ENCODE results near the gene NUDT6.
"Not testable (repeated sequence)": the region's sequence is repeated elsewhere in the genome, so short reads cannot be mapped to it uniquely, and the experiment has no call there.

The NUDT6 gene

DNA sequence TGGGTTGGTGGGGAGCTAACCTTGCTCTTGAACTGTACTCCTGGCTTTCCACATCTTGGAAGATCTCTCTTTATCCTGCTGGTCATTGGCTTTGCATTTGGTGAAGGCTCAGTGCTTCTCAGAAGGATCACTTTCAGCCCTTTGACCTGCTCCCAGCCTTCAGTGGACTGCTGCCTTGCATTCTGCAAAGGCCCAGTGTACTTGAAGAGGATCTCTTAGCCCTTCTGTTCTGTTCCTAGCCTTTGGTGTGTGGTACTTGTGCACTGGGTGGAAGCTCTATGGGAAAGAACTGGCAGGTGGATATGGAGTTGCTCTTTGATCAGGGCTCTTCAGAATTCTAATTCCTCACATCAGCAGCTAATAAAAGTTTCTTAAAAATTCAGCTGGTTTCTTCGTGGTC is 49.3 kb downstream of the NUDT6 start:
- no peak for DNase-seq

DNA sequence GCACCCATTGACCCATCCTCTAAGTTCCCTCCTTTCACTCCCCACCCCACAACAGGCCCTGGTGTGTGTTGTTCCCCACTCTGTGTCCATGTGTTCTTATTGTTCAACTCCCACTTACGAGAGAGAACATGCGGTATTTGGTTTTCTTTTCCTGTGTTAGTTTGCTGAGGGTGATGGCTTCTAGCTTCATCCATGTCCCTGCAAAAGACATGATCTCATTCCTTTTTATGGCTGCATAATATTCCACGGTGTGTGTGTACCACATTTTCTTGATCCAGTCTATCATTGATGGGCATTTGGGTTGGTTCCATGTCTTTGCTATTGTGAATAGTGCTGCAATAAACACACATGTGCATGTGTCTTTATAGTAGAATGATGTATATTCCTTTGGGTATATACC is 54.2 kb downstream of the NUDT6 start:
- not testable (repeated sequence) for DNase-seq

DNA sequence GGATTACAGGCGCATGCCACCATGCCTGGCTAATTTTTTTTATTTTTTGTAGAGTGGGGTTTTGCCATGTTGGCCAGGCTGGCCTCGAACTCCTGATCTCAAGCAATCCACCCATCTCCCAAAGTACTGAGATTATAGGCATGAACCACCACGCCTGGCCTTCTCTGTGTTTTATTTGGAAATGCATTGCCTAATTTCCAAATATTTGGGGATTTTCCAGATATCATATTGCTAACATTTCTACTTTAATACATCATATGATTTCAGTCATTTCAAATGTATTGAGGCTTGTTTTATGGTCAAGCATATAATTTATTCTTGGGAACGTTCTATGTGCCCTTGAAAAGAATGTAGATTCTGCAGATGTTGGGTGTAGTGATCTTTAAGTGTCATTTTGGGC is 57.0 kb downstream of the NUDT6 start:
- DNase-seq: no peak

GRCh38 chr4:122863639-122864038 is 58.8 kb downstream of the NUDT6 start:
- no peak for DNase-seq

DNA sequence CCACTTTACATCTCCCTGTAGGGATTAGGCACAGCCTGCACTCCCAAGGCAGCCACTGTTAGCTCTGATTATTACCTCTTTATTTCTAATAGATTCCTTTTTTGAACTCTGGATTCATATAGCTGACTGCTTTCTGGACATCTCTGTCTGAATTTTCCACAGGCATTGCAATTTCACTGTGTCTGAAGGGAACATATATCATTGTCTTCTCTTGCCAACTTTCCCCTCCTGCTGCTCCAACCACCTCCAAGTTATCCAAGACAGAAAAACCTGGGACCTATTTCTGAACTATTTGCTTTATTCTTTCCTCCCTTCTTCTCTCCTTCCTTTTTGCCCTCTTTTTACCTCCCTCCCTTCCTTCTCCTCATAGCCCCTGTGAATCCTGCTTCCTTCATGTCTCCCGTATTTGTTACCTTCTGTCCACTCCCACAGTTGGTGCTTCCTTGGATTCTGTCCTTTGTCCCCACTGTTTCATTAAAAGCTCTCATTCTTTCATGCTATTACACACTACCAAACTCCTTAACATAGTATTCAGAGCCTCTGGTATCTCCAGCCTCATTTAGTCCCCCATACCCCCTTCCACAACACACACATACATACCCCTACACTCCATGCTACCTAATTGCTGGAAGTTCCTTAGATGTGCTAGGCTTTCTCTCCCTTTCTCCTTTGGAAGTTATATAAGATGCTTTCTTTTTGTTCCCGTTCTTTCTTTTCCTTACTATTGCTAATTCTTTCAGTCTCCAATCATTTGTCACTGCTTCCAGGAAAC is 61.0 kb downstream of the NUDT6 start:
- no peak for DNase-seq

- DNase-seq: no peak
Observed at GRCh38 chr4:122858705-122859104, 63.7 kb downstream of the NUDT6 start.

GRCh38 chr4:122857160-122857559 is 65.2 kb downstream of the NUDT6 start:
- no peak for DNase-seq

- DNase-seq: no peak
Observed at GRCh38 chr4:122855353-122855890, 67.0 kb downstream of the NUDT6 start.

- no peak for DNase-seq
Observed at GRCh38 chr4:122854447-122855352, 67.7 kb downstream of the NUDT6 start.

- no peak for DNase-seq
Observed at GRCh38 chr4:122851568-122851967, 70.8 kb downstream of the NUDT6 start.

GRCh38 chr4:122849789-122850188 is 72.6 kb downstream of the NUDT6 start:
- not testable (repeated sequence) for DNase-seq

GRCh38 chr4:122847931-122848330 is 74.5 kb downstream of the NUDT6 start:
- DNase-seq: no peak

DNA sequence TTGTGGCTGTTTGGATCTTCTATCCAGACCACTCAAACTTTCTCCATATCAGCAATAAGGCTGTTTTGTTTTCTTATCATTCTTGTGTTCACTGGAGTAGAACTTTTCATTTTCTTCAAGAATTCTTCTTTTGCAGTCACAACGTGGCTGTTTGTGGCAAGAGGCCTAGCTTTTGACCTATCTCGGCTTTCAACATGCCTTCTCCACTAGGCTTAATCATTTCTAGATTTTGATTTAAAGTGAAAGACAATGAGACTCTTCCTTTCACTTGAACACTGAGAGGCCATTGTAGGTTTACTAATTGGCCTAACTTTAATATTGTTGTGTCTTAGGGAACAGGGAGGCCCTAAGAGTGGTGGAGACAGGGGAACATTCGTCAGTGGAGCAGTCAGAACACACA is 76.6 kb downstream of the NUDT6 start:
- no peak for DNase-seq

- no peak for DNase-seq
Observed at GRCh38 chr4:122845066-122845465, 77.3 kb downstream of the NUDT6 start.

DNA sequence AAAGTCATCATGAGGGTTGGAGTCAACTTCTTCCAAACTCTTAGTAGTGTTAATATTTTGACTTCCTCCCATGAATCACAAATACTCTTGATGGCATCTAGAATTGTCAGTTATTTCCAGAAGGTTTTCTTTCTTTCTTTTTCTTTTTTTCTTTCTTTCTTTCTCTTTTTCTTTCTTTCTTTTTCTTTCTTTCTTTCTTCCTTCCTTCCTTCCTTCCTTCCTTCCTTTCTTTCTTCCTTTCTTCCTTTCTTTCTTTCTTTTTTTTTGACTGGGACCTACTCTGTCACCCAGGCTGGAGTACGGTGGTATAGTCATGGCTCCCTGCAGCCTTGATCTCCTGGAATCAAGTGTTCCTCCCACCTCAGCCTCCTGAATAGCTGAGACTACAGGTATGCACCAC is 78.0 kb downstream of the NUDT6 start:
- not testable (repeated sequence) for DNase-seq

DNA sequence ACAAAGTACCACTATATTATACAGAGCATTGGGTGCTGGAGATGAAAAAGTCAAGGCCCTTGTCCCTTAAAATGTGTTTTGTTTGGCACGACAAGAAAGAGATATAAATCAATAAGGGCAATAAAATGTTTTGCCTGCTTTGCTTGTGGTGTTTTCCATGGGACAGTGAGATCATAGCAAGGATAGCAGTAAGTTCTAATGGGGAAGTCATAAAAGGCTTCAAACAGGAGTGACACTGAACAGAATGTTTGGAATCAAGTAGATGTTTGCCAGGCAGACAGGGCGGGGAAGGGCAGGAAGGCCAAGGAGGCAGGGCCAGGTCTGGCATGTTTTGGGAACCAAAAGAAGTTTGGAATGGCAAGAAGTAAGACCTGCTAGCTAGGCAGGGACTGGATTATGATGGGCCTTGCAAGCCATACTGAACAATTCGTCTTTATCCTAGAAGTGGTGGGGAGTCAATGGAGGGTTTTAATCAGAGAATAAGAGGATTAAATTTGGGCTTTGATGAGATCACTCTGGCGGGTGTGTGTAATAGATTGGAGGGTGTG is 79.3 kb downstream of the NUDT6 start:
- DNase-seq: no peak
